Chondrocyte (in vitro differentiated cells): Measurements from ENCODE around the gene UQCRC1. TPM values are rescaled to one million over a fixed set of nuclear protein-coding genes. Genes with fewer than 3 reads are reported as not detected.

Source experiments
- DNase-seq: peaks from one replicate; pipeline ENCODE4 v3.0.0; 2021; ENCODE audit warnings: mixed read lengths, low spot score
- H3K27ac Mint-ChIP-seq: one replicate; pipeline ENCODE4 v1.8.0; 2021; ENCODE audit warnings: mild to moderate bottlenecking, moderate library complexity, mixed read lengths; ENCODE audit not compliant: unreplicated experiment
- H3K27me3 Mint-ChIP-seq: 2 replicates; pipeline ENCODE4 v1.8.0; 2021; ENCODE audit warnings: low read depth, mixed read lengths
- H3K36me3 Mint-ChIP-seq: 2 replicates; pipeline ENCODE4 v1.8.0; 2021; ENCODE audit warnings: low read depth, mixed read lengths
- H3K4me1 Mint-ChIP-seq: 2 replicates; pipeline ENCODE4 v1.8.0; 2021; ENCODE audit warnings: low read depth, mild to moderate bottlenecking, mixed read lengths
- H3K4me3 Mint-ChIP-seq: one replicate; pipeline ENCODE4 v1.8.0; 2021; ENCODE audit warnings: mild to moderate bottlenecking, moderate library complexity, mixed read lengths; ENCODE audit not compliant: unreplicated experiment
- H3K9me3 Mint-ChIP-seq: 2 replicates; pipeline ENCODE4 v1.8.0; 2021; ENCODE audit warnings: low read depth, mixed read lengths
- long read RNA-seq: library from polyadenylated mRNA; stranded (forward); transcript quantifications from one replicate; pipeline ENCODE4 v2.0.0, GENCODE V29; 2021
- total RNA-seq: library from RNA; stranded (reverse); gene quantifications from 3 replicates; pipeline ENCODE4 v1.2.1, GENCODE V29; 2021
- TF ChIP-seq, protein P1 (sequence below): fragments of 200-600 bp; sonication (generic); IDR thresholded peaks from 2 replicates; pipeline ENCODE4 v1.5.0; 2021; ENCODE audit warnings: antibody characterized with exemption, mild to moderate bottlenecking, moderate library complexity

The UQCRC1 gene
- 223 to 258 TPM (median 233 TPM) in 3 replicates for total RNA-seq
- long read RNA-seq, transcript UQCRC1-201 (13 exons, 1,985 nt) = major isoform, 561 of 608 reads
- long read RNA-seq, partial matches to known transcripts = 17 of 608 reads
- long read RNA-seq, other reads (novel, unspliced or antisense) = 30 of 608 reads

DNA sequence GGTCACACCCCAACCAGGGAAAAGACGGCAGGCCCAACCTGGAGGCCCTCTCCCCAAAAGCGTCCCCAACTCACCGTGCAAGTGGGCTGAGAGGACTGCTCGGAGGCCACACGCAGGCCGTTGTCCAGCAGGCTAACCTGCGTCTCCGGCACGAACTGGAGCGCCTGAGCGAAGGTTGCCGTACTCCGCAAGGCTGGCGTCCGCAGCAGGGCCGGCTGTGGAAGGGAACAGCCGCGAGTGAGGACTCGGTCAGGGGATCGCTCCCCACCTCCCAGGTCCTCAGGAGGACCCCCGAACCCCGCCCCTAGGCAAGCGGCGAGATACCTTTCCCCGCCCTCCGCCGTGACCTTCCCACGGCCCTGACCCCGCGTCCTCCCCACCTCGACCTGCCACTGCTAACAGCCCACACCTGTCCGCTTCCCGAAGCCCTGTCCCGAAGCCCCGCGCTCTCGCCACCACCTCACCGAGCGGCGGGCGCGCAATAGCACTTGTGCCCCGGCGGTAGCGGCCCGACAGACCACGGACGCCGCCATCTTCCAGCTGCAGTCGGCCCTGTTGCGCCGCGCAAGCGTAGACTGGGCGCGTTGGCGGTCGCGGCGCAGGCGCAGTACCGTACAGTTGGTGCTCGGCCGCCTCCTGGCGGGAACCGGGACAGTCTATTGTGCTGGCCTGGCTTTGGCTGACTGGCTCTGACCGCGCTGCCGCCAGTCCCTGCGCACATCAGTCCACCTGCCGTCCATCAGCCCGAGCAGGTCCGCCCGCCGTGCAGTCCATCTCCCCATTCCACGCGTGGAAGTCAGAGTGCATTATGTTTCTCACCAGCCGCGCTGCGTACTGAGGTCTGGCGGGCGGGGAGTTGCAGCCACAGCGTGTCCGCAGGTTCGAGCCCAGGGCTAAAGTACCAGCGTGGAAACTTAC, at the start of gene UQCRC1:
Gene UQCRC1 (minus strand): TSS at position 559 of the 918 bp plus-strand sequence. CDS start 26 bp downstream, at position 533.
- peaks cover 24% of the 10 kb centered on the region for H3K4me1 Mint-ChIP-seq
- no peaks in the 10 kb centered on the region for H3K27me3 Mint-ChIP-seq
- no peaks in the 10 kb centered on the region for H3K9me3 Mint-ChIP-seq
- peaks cover 15% of the 10 kb centered on the region for H3K36me3 Mint-ChIP-seq
- H3K4me3 Mint-ChIP-seq = peak within 1 kb of the TSS; percentile 94
- H3K27ac Mint-ChIP-seq = peak within 1 kb of the TSS; percentile 91
- TF ChIP-seq, protein P1, sequence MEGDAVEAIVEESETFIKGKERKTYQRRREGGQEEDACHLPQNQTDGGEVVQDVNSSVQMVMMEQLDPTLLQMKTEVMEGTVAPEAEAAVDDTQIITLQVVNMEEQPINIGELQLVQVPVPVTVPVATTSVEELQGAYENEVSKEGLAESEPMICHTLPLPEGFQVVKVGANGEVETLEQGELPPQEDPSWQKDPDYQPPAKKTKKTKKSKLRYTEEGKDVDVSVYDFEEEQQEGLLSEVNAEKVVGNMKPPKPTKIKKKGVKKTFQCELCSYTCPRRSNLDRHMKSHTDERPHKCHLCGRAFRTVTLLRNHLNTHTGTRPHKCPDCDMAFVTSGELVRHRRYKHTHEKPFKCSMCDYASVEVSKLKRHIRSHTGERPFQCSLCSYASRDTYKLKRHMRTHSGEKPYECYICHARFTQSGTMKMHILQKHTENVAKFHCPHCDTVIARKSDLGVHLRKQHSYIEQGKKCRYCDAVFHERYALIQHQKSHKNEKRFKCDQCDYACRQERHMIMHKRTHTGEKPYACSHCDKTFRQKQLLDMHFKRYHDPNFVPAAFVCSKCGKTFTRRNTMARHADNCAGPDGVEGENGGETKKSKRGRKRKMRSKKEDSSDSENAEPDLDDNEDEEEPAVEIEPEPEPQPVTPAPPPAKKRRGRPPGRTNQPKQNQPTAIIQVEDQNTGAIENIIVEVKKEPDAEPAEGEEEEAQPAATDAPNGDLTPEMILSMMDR = peak; percentile 82
- peak; percentile 97 for DNase-seq

DNA sequence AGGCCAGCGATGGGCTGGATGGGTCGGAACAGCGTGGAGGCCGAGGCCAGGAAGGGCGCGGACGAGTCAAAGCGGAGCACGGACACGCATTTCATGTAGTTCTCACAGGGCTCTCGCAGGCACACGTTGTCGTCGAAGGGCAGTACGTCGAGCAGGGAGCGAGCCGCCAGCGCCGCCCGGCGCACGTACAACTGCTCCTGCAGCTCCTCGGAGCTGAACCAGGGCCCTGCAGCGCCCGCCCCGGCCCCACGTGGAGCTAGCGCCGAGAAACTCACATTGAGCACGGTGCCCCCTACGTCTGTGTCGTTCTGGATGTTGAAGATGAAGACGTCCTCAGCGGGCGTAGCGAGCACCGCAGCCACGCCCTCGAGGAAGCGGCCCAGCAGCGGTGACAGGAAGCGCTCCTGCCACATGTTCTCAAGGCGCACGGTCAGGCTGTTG, 47.4 kb upstream of the UQCRC1 start:
- Mint-ChIP-seq H3K27me3 (no peaks in the 10 kb centered on the region), H3K4me3 (no peak overlapping the region), H3K4me1 (peaks cover 8% of the 10 kb centered on the region), H3K9me3 (peaks cover 4% of the 10 kb centered on the region), H3K27ac (no peak overlapping the region), H3K36me3 (peaks cover 14% of the 10 kb centered on the region)
- DNase-seq = peak; percentile 91
- TF ChIP-seq, protein P1 = no peak

DNA sequence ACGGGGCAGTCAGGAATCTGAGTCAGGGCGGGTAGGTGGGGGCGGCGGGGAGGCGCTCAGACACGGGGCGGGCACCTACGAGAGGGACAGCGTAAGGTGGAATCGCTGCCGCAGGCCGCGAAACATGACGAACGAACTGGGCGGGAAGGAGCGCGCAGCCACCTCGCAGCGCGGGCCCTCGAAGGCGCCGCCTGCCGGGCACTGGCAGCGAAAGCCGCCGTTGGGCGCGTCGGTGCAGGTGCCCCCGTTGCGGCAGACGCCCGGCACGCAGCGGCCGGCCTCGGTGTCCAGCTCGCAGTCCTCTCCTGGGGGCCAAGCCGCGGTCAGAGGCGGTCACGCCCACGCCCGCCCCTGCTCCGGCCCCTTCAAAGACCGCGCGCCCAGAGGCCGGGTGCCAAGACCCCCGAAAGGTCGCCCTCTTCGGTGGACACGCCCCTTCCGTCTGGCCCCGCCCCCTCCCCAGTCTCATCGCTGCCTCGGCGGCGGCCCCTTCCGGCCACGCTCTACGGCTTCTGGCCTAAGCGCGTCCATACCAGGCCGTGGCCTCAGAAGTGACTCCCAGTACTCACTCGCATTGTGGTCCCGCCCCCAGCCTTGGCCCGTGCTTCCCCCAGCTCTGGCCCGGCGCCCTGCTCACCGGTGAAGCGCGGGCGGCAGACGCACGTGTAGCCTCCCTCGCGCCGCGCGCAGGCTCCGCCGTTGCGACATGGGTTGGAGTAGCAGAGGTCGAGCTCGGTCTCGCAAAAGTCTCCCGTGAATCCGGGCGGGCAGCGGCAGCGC, 46.8 kb upstream of the UQCRC1 start:
- peaks cover 5% of the 10 kb centered on the region for H3K4me1 Mint-ChIP-seq
- H3K36me3 Mint-ChIP-seq = peaks cover 14% of the 10 kb centered on the region
- no peak overlapping the region for H3K27ac Mint-ChIP-seq
- peak overlapping the region; percentile 9 for H3K4me3 Mint-ChIP-seq
- TF ChIP-seq, protein P1 = peak; percentile 84
- H3K27me3 Mint-ChIP-seq = no peaks in the 10 kb centered on the region
- no peak for DNase-seq
- peaks cover 4% of the 10 kb centered on the region for H3K9me3 Mint-ChIP-seq

DNA sequence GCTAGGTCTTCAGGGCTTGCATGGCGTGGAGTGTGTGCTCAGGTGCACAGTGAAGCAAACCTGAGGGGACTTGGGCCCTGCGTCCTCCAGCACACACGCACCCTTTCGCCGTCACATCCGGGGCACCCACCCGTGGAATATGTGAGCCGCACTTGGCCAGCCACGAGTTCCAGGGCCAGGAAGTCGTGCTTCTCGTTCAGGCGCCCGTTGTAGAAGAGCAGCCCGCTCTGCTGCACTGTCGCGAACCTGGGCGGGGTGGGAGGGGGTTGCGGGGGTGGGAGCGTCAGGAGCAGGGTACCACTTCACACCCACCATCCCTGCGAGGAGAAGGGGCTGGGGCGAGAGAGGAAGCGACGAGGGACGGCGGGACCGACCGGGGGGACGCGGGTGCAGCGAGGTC, 46.2 kb upstream of the UQCRC1 start:
- no peaks in the 10 kb centered on the region for H3K27me3 Mint-ChIP-seq
- no peak for DNase-seq
- peak overlapping the region; percentile 28 for H3K4me3 Mint-ChIP-seq
- TF ChIP-seq, protein P1 = no peak
- no peak overlapping the region for H3K27ac Mint-ChIP-seq
- peaks cover 5% of the 10 kb centered on the region for H3K4me1 Mint-ChIP-seq
- peaks cover 4% of the 10 kb centered on the region for H3K9me3 Mint-ChIP-seq
- peaks cover 19% of the 10 kb centered on the region for H3K36me3 Mint-ChIP-seq

GRCh38 chr3:48655063-48655462, 45.6 kb upstream of the UQCRC1 start:
- TF ChIP-seq, protein P1 = no peak
- H3K27ac Mint-ChIP-seq = no peak overlapping the region

More at GRCh38 chr3:48655063-48655462, 45.6 kb upstream of the UQCRC1 start:
- peaks cover 4% of the 10 kb centered on the region for H3K9me3 Mint-ChIP-seq
- H3K4me3 Mint-ChIP-seq = no peak overlapping the region
- H3K36me3 Mint-ChIP-seq = peaks cover 19% of the 10 kb centered on the region
- peaks cover 5% of the 10 kb centered on the region for H3K4me1 Mint-ChIP-seq
- no peaks in the 10 kb centered on the region for H3K27me3 Mint-ChIP-seq
- DNase-seq = no peak
